Measurements from ENCODE around the gene MGAT5B. TPM values are rescaled to one million over a fixed set of nuclear protein-coding genes. Genes with fewer than 3 reads are reported as not detected.

Gene MGAT5B
- total and polyA plus RNA-seq, 10 of the 15 experiments (the other 5 are each of a cell fraction or from before 2014, with no cell fraction given) = 0.13 TPM; not detected in 9

DNA sequence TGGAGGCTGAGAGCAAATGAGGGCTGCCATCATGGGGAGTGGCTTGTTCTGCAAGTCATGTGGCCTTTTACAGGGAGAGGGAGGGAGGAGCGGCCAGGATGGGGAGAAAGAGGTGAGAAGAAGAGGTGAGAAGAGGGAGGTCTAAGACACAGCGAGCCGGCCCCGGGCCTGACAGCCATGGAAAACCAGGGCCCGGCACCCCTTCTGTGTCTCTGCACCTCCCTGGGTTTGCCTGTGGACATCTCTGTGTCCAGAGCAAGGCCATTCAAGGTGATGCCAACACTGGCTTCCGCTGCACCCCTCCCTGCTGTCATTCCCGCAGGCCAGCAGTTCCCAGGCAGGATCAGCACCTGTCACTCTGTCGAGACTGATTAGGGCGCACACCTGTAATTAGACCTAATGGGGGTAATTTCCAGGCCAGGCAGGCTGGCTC lies 75.6 kb downstream of the MGAT5B start (continued):
- TF ChIP-seq, protein P1, sequence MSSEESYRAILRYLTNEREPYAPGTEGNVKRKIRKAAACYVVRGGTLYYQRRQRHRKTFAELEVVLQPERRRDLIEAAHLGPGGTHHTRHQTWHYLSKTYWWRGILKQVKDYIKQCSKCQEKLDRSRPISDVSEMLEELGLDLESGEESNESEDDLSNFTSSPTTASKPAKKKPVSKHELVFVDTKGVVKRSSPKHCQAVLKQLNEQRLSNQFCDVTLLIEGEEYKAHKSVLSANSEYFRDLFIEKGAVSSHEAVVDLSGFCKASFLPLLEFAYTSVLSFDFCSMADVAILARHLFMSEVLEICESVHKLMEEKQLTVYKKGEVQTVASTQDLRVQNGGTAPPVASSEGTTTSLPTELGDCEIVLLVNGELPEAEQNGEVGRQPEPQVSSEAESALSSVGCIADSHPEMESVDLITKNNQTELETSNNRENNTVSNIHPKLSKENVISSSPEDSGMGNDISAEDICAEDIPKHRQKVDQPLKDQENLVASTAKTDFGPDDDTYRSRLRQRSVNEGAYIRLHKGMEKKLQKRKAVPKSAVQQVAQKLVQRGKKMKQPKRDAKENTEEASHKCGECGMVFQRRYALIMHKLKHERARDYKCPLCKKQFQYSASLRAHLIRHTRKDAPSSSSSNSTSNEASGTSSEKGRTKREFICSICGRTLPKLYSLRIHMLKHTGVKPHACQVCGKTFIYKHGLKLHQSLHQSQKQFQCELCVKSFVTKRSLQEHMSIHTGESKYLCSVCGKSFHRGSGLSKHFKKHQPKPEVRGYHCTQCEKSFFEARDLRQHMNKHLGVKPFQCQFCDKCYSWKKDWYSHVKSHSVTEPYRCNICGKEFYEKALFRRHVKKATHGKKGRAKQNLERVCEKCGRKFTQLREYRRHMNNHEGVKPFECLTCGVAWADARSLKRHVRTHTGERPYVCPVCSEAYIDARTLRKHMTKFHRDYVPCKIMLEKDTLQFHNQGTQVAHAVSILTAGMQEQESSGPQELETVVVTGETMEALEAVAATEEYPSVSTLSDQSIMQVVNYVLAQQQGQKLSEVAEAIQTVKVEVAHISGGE (CRISPR knock-in tag; IDR thresholded peaks at IDR 0.05) = no peak
- TF ChIP-seq ATF7 (IDR thresholded peaks at IDR 0.05; ENCODE audit: low read depth) (no peak), GATAD2B (conservative IDR thresholded peaks at IDR 0.05; ENCODE audit: low read depth) (no peak), PKNOX1 (IDR thresholded peaks at IDR 0.05) (no peak), CHD2 (IDR thresholded peaks at IDR 0.05; ENCODE audit: borderline replicate concordance, low read depth, low read length) (no peak), JUND (IDR thresholded peaks at IDR 0.05; ENCODE audit: low read depth, low read length) (no peak), ZNF622 (IDR thresholded peaks at IDR 0.05) (no peak), SPI1 (IDR thresholded peaks at IDR 0.05; ENCODE audit: borderline replicate concordance, insufficient read depth, low read depth, low read length) (no peak), BHLHE40 (IDR thresholded peaks at IDR 0.05; ENCODE audit: borderline replicate concordance in 1 of 2, low read depth in 2 of 2, low read length in 1 of 2) (no peak), DPF2 (IDR thresholded peaks at IDR 0.05) (no peak), TARDBP (IDR thresholded peaks at IDR 0.05; ENCODE audit: borderline replicate concordance) (no peak), TCF3 (IDR thresholded peaks at IDR 0.05; ENCODE audit: borderline replicate concordance, insufficient read depth, low read depth, low read length) (no peak), CBX3 (IDR thresholded peaks at IDR 0.05; ENCODE audit: borderline replicate concordance, low read depth) (no peak), MTA2 (IDR thresholded peaks at IDR 0.05; ENCODE audit: low read depth) (no peak), PAX8 (IDR thresholded peaks at IDR 0.05) (no peak)
